G401 (cell line): Measurements from ENCODE around the gene FBXL15. TPM values are rescaled to one million over a fixed set of nuclear protein-coding genes. Genes with fewer than 3 reads are reported as not detected.

ENCODE experiments used
- DNase-seq: peaks from one replicate; pipeline ENCODE4 v3.0.0-alpha.2; 2015; ENCODE audit warnings: low spot score
- in situ Hi-C: cut with HindIII; loops from 2 replicates; pipeline ENCODE4 v1.10.0; 2016; ENCODE audit warnings: low sequenced_read_pairs, mixed read lengths
- total RNA-seq: library from RNA; depleted of rRNA; stranded (reverse); fragments of >200 nt; shearing (Covaris generic); gene quantifications from 2 replicates; pipeline ENCODE4 v1.2.3, GENCODE V29; 2014

Gene FBXL15
- total RNA-seq, 1 experiment from 2014 or later, result 29.9 TPM

DNA sequence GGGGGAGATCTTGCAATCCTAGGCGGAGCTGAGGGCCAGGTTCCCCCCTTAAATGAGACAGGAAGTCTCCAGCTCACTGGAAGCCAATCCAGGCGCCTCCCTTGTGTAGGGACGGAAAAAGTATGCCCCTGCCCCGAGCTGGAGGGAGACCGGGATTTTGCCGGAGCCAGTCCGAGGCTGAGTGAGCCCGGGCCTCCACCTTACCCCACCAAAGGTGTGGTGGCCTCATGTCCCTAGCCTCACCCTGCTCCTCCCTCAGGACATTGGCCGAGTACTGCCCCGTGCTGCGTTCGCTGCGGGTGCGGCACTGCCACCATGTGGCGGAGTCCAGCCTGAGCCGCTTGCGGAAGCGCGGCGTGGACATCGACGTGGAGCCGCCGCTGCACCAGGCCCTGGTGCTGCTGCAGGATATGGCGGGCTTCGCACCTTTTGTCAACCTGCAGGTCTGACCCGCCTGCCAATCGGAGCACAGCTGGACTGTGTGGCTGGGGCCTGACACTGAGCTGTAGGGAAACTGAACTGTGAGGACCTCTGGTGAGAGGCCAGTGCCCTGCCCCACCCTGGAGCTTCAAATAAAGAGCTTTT is 2.0 kb downstream of the FBXL15 start:
- peak; percentile 66 for DNase-seq
- in situ Hi-C loops, result no loop called here

DNA sequence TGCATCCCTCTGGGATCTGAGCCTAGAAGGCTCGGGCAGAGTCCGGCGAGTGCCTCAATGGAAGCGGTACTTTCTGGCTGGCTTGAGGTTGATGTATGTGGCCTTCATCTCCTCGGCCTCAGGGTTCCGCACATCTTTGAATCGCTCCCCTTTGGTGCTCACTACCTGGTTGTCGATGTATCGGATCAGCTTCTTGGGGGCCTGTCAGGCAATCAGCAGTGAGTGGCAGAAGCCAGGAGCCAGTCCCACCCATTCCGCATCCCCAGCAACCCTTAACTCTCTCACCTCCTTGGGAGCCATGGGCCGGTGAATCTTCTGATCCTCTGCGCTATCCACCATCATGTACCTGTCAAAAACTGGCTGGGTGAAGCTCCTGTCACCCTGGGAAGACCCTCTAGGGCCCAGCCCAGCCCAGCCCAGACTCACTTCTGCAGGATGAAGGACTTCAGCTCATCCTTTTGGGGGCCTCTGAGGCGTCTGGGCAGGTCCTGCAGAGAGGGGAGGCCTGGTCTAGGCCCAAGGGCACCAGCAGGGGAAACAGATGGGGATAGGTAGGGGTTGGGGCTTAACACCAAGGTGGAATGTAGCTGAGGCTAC is 2.8 kb downstream of the FBXL15 start:
- DNase-seq, result no peak
- in situ Hi-C loops, result no loop called here

DNA sequence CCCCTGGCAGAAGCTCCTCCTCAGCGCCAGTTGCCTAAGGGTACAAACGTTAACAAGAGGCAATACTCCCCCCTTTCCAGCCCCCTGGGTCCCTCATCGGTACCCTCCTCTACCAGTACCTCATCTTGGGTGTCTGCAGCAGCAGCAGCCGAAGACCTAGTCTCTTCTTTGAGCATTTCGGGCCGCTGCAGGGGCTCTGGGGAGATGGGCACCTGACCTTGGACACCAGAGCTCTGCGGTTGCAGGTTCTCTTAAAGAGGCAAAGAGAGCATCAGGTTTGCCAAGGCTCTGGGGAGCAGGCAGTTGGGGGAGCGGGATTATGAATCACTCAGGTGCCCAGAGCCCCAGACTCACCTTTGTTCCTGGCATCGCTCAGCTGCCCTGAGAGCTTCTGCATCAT is 3.5 kb downstream of the FBXL15 start:
- in situ Hi-C loops, result no loop called here
- no peak for DNase-seq

DNA sequence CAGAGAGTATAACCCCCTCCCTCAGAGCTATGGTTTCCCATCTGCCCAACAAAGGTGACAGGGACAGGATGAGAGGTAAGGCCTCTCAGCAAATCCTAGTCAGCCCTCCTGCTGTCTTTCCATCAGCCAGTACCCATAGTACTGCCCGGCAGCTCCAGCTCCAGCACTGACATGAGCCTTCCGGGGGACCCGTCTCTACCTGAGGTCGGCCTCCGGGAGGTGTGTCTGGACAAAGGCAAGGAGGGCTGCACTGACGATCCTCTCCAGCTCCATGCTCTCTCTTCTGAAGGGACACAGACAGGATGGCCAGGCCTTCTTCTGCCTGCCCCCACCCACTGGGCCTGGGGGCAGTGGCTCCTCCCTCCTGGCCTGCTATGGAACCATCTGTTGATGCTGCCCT is 4.3 kb downstream of the FBXL15 start:
- in situ Hi-C loops, result no loop called here
- DNase-seq, result no peak

GRCh38 chr10:102425444-102425843 is 4.8 kb downstream of the FBXL15 start:
- DNase-seq, result no peak

GRCh38 chr10:102426803-102427287 is 6.2 kb downstream of the FBXL15 start:
- in situ Hi-C loops, result no loop called here
- no peak for DNase-seq

More at GRCh38 chr10:102425444-102425843, 4.8 kb downstream of the FBXL15 start:
- in situ Hi-C loops, result no loop called here

- in situ Hi-C loops, result no loop called here
- no peak for DNase-seq
These were observed 8.8 kb downstream of the FBXL15 start for GRCh38 chr10:102429468-102429867.

GRCh38 chr10:102431452-102432124 is 11.0 kb downstream of the FBXL15 start:
- in situ Hi-C loops, result no loop called here
- no peak for DNase-seq

DNA sequence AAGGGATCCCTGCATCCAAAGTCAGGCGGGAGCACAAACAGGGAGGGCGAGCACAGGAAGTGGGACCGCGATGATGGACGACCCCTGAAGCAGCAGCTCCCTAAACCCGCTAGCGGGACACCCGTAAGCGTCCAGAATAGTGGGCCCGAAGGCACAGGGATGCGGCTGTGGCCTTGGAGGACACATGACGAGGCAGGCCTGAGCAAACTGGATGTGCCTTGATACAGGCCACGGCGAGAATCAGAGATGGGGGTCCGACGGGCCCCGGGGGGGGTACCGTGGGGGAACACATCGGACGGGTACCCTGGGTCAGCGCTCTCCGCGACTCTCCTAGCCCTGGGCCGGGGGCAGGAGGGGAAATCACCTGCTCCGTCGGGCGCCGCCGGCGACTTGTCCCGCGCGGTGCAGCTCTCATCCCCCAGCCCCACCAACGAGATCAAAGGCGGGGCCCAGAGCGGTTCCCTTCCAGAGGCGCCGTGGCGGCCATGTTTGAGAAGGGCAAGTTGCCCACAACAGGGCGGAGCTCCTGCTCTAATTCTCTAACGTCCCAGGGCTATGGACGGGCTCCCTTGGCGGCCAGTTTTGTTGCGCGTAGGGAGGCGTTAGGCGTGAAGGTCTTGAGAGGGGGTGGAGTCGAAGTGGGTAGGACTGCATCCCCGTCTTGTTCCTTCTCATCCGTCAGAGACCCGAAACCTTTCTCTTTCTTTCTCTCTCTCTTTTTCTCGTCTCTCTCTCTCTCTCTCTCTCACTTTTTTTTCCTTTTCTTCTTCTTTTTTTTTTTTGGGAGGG is 11.7 kb downstream of the FBXL15 start, which contains the start of gene CUEDC2:
CUEDC2 (minus strand) TSS at position 413 of the 789 bp plus-strand sequence. CDS start 7,386 bp downstream, outside the sequence.
- in situ Hi-C loops, result no loop called here
- DNase-seq, result peak; percentile 98

DNA sequence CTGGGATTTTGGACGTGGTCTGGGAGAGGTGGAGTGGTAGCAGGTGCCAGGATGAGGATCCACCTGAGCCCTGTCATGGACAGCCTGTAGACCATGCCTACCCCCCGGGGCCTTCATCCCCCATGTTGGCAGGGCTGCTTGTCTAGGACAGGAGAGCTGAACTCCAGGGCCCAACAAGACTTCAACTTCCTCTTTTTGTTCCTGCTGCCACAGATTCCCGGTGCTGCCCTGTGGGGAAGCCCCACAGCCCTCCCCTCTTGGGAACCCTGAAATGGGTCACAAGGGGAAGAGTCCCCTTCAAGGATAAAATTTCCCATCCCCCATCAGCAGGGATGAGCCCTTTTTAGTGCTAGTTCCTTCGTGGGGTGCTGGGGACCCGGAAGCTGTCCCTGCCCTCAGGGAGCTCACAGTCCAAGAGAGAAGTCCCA is 13.0 kb downstream of the FBXL15 start:
- no peak for DNase-seq
- in situ Hi-C loops, result no loop called here

GRCh38 chr10:102434394-102435132 is 13.9 kb downstream of the FBXL15 start:
- no peak for DNase-seq
- in situ Hi-C loops, result no loop called here

DNA sequence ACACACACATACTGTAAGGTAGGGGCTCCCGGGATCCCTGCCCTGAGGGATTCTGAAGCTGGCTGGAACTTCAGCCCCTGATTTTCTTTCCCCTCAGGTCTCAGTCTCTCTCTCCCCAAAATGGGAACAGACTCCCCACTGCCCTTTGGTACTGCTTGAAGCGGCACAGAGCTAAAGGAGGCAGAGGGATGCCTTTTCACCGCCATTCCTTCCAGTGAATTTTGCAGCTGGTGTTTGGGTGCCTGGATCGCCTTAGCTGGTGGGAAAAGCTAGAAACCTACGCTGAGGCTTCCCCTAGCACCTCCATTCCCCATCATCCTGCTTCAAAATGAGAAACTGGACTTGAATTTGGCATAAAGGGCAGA is 14.5 kb downstream of the FBXL15 start:
- in situ Hi-C loops, result no loop called here

DNA sequence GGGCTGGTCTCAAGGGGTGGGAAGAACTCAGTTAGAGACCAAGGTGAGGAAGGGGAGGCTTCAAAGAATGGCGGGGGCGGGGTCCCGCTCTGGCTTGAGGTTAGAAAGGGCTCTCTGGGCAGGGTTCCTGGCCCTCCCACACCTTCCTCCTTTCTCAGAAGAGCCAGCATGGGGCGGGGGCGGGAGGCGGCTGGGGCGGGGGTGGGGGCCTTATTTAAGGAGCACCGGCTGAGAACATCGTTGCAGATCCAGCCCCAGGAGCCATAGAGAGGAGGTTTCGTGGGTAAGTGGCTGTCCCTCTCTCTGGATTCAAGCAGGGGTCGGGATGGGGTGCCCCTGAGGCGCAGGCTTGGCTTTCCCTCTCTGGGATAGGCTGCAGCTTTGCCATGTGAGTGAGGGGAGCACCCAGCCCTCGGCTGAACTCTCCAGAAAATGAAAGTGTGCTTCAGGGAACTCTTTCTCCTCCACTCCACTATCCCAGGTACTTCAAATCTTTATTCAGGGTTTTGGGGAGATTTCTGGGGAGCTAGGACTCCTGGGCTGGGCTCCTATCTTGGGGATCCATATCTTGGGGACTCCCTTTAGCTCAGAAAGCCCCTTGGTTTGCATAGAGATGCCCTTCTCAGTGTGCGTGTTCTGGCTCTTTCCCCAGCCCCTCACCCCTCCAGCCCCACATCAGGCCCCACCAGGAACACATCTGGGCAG is 15.0 kb downstream of the FBXL15 start:
- in situ Hi-C loops, result no loop called here
- no peak for DNase-seq

More for the DNA sequence above, 14.5 kb downstream of the FBXL15 start:
- no peak for DNase-seq

DNA sequence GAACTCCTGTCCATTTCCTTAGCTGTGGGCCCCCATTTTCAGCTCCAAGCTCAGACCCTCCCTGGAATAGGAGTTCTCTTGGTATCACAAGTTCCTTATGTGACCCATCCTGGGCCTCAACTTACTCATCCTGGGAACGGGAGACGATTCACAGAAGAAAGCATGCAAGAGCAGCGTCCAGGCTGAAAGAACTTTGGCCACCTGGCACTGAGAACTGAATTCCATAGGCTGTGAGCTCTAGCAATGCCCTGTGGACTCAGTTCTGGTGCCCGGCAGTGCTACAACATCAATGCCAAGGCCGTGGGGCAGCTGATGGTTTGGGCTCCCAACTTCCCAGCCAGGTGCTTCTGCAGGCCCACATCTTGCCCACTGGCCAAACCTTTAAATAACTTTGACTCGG is 15.7 kb downstream of the FBXL15 start:
- in situ Hi-C loops, result no loop called here
- no peak for DNase-seq

DNA sequence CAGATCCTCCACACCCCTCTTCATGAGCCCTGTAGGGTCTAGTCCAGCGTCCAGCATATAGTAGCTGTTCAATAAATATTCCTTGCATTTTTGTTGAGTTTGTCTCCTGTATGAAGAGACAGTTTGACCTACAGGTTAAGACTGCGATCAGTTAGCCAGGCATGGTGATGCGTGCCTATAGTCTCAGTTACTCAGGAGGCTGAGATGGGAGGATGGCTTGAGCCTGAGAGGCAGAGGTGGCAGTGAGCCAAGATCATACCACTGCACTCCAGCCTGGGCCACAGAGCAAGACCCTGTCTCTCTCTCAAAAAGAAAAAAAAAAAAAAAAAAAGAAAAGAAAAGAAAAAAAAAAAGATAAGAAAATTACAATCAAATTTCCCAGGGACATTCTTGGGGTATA is 16.9 kb downstream of the FBXL15 start:
- in situ Hi-C loops, result no loop called here
- DNase-seq, result no peak

DNA sequence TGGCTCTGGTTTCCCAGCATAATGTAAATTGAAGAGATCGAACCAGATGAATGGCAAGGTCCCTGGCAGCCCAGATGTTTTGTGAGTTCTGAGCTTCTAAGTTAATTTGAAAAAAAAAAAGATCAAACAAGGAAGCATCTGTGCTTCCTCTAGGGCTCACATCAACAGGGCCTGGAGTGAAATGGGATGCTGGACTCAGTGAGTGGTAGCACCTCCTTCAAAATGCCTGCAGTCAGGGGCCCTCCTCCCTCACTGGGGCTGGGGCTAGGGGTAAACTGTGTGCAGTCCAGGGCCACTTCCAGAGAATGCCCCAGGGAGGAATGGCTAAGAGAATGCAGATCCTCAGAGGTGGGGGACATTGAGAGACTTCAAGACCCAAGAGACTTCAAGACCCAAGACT is 17.7 kb downstream of the FBXL15 start:
- in situ Hi-C loops, result no loop called here
- no peak for DNase-seq

DNA sequence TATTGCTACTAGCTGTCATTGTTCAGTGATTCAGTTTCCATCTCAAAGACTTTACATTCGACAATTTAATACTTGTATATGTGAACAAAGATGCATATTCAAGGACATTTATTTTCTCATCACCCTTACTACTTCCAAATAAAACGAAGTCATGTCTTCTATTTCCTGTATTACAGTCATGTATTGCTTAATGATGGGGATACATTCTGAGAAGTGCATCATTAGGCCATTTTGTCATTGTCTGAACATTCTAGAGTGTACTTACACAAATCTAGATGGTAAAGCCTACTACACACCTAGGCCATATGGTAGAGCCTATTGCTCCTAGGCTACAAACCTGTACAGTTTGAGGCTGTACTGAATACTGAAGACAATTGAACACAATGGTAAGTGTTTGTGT is 24.2 kb downstream of the FBXL15 start:
- no peak for DNase-seq
- in situ Hi-C loops, result no loop called here

- in situ Hi-C loops, result no loop called here
- peak; percentile 93 for DNase-seq
These were observed 28.9 kb downstream of the FBXL15 start for GRCh38 chr10:102449321-102450123.
